ENCODE data around the gene ZNF136. TPM values are rescaled to one million over a fixed set of nuclear protein-coding genes. Genes with fewer than 3 reads are reported as not detected.

ZNF136 gene
- total RNA-seq, 1 donor from 2014 or later: 5.6 TPM

DNA sequence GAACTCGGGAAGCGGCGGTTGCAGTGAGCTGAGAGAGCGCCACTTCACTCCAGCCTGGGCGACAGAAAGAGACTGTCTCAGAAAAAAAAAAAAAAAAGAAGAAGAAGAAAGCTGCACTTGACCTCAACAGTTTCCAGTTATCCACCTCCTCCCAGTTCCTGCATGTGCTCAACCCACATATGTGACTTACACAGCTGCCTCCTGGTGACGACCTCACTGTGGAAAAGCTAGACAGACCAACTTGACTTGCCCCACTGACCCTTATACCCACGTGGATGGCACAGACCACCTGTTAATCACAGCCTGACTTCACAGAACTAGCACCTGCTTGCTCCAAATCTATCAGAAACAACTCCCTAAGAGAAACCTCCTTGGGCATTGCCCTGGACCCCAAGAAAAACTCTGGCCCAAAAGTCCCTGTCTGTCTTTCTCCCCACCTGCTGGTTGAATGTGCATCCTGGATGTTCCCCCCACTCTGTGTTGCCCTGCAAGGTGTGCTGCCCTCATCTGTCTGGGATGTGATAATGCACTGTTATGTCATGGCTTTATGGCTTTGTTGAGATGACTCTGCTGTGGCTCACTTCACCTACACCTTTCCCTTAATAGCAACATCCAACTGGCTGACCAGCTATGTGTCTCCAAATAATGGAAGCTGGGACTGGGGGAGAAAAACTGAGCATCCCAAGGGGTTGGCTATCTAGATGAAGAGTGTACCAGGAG is 25.5 kb upstream of the ZNF136 start:
- H3K36me3 ChIP-seq: peaks cover 50% of the 10 kb centered on the region

GRCh38 chr19:12139269-12139668 is 23.6 kb upstream of the ZNF136 start:
- Histone ChIP-seq H3K4me3 (peak overlapping the region; percentile 94), H3K9me3 (replicated peaks) (no peaks in the 10 kb centered on the region), H3K27me3 (ENCODE audit: low read depth) (no peaks in the 10 kb centered on the region), H3K4me1 (peaks cover 30% of the 10 kb centered on the region), H3K27ac (replicated peaks) (peak overlapping the region; percentile 86), H3K36me3 (peaks cover 38% of the 10 kb centered on the region)
- DNase-seq: no peak
- intact Hi-C loops (cut with micrococcal nuclease): no loop called here
- TF ChIP-seq, protein P1, sequence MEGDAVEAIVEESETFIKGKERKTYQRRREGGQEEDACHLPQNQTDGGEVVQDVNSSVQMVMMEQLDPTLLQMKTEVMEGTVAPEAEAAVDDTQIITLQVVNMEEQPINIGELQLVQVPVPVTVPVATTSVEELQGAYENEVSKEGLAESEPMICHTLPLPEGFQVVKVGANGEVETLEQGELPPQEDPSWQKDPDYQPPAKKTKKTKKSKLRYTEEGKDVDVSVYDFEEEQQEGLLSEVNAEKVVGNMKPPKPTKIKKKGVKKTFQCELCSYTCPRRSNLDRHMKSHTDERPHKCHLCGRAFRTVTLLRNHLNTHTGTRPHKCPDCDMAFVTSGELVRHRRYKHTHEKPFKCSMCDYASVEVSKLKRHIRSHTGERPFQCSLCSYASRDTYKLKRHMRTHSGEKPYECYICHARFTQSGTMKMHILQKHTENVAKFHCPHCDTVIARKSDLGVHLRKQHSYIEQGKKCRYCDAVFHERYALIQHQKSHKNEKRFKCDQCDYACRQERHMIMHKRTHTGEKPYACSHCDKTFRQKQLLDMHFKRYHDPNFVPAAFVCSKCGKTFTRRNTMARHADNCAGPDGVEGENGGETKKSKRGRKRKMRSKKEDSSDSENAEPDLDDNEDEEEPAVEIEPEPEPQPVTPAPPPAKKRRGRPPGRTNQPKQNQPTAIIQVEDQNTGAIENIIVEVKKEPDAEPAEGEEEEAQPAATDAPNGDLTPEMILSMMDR (IDR thresholded peaks at IDR 0.05; ENCODE audit: borderline replicate concordance): no peak

More for the DNA sequence above, 25.5 kb upstream of the ZNF136 start:
- Histone ChIP-seq H3K9me3 (replicated peaks) (peaks cover 17% of the 10 kb centered on the region), H3K4me1 (peaks cover 30% of the 10 kb centered on the region), H3K4me3 (no peak overlapping the region), H3K27me3 (ENCODE audit: low read depth) (no peaks in the 10 kb centered on the region), H3K27ac (replicated peaks) (no peak overlapping the region)
- DNase-seq: no peak
- intact Hi-C loops (cut with micrococcal nuclease): no loop called here
- TF ChIP-seq, protein P1 (IDR thresholded peaks at IDR 0.05; ENCODE audit: borderline replicate concordance): peak; percentile 51

DNA sequence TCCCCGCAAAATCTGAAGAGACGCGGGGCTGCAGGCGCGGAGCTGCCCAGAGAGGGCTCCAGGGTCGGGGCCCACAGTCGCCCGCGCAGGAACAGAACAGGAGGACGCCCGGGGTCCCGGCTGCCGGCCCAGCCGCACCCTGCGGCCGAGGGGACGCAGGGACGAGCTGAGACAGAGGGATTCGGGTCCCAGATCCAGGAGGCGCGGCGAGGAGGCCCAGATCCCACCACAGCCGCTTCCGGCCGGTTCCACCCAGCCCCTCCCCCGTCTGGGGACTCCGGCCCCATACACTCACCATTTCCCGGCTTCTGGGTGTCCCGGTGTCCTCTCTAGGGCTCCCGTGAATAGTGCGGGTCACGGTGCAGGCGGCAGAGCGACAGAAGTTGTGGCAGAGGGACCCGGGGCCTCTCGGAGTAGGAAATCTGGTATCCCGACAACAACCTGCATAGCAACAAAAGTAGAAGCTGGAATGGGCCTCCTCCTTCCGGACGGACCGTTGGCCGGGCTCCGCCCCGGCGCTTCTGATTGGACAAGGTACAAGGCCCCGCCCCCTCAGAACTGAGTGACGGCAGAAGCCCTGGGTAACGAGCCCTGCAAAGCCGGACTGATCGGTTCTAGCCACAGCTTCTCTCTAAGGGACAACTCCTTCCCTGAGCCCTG is 22.9 kb upstream of the ZNF136 start, which contains the start of gene ZNF20:
ZNF20 (minus strand) TSS at position 466 of the 660 bp plus-strand sequence; CDS start at position 298, 168 bp downstream.
- Histone ChIP-seq H3K4me1 (peaks cover 30% of the 10 kb centered on the region), H3K36me3 (peaks cover 38% of the 10 kb centered on the region), H3K9me3 (replicated peaks) (peaks cover 3% of the 10 kb centered on the region), H3K27ac (replicated peaks) (peak within 1 kb of the TSS; percentile 86), H3K27me3 (ENCODE audit: low read depth) (no peaks in the 10 kb centered on the region), H3K4me3 (peak within 1 kb of the TSS; percentile 94)
- peak; percentile 96 for DNase-seq
- TF ChIP-seq, protein P1 (IDR thresholded peaks at IDR 0.05; ENCODE audit: borderline replicate concordance): no peak
- intact Hi-C loops (cut with micrococcal nuclease): loop anchor here (2.0 to 5.0 kb wide), 2 partner anchors 49 to 78 kb away; partner anchors contain the start of gene ZNF844

DNA sequence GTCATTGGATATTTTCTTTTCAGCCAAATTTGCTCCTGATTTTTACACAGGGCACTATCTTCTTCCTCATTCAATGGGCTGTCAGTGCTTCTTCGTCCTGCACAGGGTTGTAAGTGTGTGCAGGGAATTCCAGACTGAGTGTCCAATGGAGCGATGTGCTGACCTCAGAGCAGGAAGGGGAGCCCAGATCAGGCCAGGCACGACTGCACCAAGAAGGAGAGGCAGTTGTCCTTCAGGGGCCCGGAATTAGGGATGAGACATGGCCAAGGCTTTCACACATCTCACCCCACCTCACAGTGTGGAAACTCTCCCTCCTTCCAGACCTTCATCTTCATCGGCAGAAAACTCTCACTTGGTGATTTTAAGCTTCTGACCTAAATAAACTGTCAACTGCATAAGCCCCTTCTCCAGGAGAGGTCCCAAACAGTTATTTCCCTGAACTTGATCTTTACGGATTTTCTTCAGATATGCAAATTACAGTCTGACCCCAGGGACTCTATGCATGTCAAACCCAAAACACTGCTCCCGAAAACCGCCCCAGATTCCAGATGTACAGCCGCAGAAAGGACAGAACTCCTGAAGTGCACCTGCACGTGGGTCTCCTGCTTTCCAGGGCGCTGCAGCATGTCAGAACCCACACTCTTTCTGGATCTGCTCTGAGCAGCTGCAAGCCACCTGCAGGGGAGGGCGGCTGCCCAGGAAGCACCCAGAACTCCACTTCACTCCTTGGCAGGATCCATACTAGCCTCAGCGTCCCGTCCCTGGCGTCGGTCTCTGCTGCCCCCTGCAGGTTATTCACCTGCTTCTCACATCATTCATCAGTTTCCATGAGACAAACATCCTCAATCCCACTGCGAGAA is 22.1 kb upstream of the ZNF136 start:
- DNase-seq: peak; percentile 88
- intact Hi-C loops (cut with micrococcal nuclease): loop anchor here (2.0 to 5.0 kb wide), 2 partner anchors 50 to 78 kb away; partner anchors contain the start of gene ZNF844
- Histone ChIP-seq H3K9me3 (replicated peaks) (peaks cover 10% of the 10 kb centered on the region), H3K36me3 (peaks cover 38% of the 10 kb centered on the region), H3K4me1 (peaks cover 30% of the 10 kb centered on the region), H3K27ac (replicated peaks) (peak overlapping the region; percentile 86), H3K27me3 (ENCODE audit: low read depth) (no peaks in the 10 kb centered on the region), H3K4me3 (peak overlapping the region; percentile 94)
- TF ChIP-seq, protein P1 (IDR thresholded peaks at IDR 0.05; ENCODE audit: borderline replicate concordance): peak; percentile 97

DNA sequence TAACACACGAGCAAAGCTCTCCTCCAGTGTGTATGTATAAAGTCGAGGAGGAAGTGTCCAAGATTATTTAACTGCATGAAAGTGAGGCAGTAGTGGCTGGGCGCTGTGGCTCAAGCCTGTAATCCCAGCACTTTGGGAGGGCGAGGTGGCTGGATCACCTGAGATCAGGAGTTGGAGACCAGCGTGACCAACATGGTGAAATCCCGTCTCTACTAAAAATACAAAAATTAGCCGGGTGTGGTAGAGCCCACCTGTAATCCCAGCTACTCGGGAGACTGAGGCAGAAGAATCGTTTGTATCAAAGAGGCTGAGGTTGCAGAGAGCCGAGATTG is 21.5 kb upstream of the ZNF136 start:
- Histone ChIP-seq H3K27ac (replicated peaks) (no peak overlapping the region), H3K27me3 (ENCODE audit: low read depth) (no peaks in the 10 kb centered on the region), H3K4me1 (peaks cover 30% of the 10 kb centered on the region), H3K4me3 (no peak overlapping the region), H3K9me3 (replicated peaks) (peaks cover 16% of the 10 kb centered on the region), H3K36me3 (peaks cover 39% of the 10 kb centered on the region)
- no peak for DNase-seq
- TF ChIP-seq, protein P1 (IDR thresholded peaks at IDR 0.05; ENCODE audit: borderline replicate concordance): peak; percentile 35
- intact Hi-C loops (cut with micrococcal nuclease): loop anchor here (2.0 to 5.0 kb wide), 2 partner anchors 51 to 79 kb away; partner anchors contain the start of gene ZNF844
